GM12873 (cell line): ENCODE data around the gene APOO.

ENCODE experiments used
- CTCF ChIP-seq: IDR thresholded peaks from 2 replicates; pipeline ENCODE4 v1.5.1; 2012; ENCODE audit warnings: low read depth, mild to moderate bottlenecking, moderate library complexity, low read length, control low read depth; ENCODE audit not compliant: insufficient read depth; ENCODE audit errors: missing control alignments

The APOO gene

GRCh38 chrX:23926015-23926414 is 18.3 kb upstream of the APOO start:
- TF ChIP-seq CTCF: no peak

- peak; percentile 15 for TF ChIP-seq CTCF
Measured at GRCh38 chrX:23919706-23920320, 12.1 kb upstream of the APOO start.

GRCh38 chrX:23919148-23919547 is 11.4 kb upstream of the APOO start:
- TF ChIP-seq CTCF: no peak

- TF ChIP-seq CTCF: no peak
Measured at GRCh38 chrX:23911126-23911835, 3.5 kb upstream of the APOO start.

- TF ChIP-seq CTCF: peak; percentile 57
Measured at GRCh38 chrX:23908219-23909004, 674 bp upstream of the APOO start.

- no peak for TF ChIP-seq CTCF
Measured at GRCh38 chrX:23907111-23907497, 634 bp downstream of the APOO start.

- TF ChIP-seq CTCF: no peak
Measured at GRCh38 chrX:23904096-23904495, 3.6 kb downstream of the APOO start.
